Right cardiac atrium (tissue), 5 donors: Measurements from ENCODE around the gene SLC1A5. TPM values are rescaled to one million over a fixed set of nuclear protein-coding genes. Genes with fewer than 3 reads are reported as not detected.
A peak's percentile ranks its signal among the peaks of the same experiment; 100 is the strongest.

Source experiments
- ATAC-seq, 2 donors: fragments of 200-7000 bp; cut with Tn5 transposase; one replicate each; pipeline versions ENCODE4 v1.8.0 to v1.9.1; 2020; ENCODE audit warnings: moderate library complexity in 2 of 2, mild to moderate bottlenecking in 1 of 2
- DNase-seq, 3 donors: peaks; one replicate each; pipeline ENCODE4 v3.0.0-alpha.2; 2020
- H3K27ac ChIP-seq: one replicate; pipeline ENCODE4 v1.5.1; 2013; ENCODE audit warnings: mild to moderate bottlenecking, low read length, control low read depth, moderate library complexity
- H3K27me3 ChIP-seq: one replicate; pipeline ENCODE4 v1.6.1; 2013; ENCODE audit not compliant: control insufficient read depth, insufficient read depth
- H3K4me1 ChIP-seq: one replicate; pipeline ENCODE4 v1.6.1; 2013; ENCODE audit warnings: low read length; ENCODE audit not compliant: control insufficient read depth, insufficient read depth
- H3K4me3 ChIP-seq: one replicate; pipeline ENCODE4 v1.5.1; 2013; ENCODE audit warnings: low read length, control low read depth
- H3K9me3 ChIP-seq: one replicate; pipeline ENCODE4 v1.6.1; 2013; ENCODE audit warnings: low read length; ENCODE audit not compliant: control insufficient read depth
- WGBS: extraction: QIAGEN DNeasy Blood & Tissue Kit; methylation state at CpG from one replicate; pipeline ENCODE4 v1.1.7; 2013; 5-methylcytosine and 5-hydroxymethylcytosine counted together
- intact Hi-C, 4 donors: fragments of 100-400 bp; cut with DNase I; formaldehyde crosslinking; loops; one replicate each; pipeline versions ENCODE4 v1.11.0 to v1.14.0; 2022 to 2023
- polyA plus RNA-seq: library from polyadenylated mRNA; stranded (reverse); fragments of 200-250 nt; gene quantifications from one replicate; pipeline ENCODE4 v1.2.3, GENCODE V29; 2013
- total RNA-seq, 4 donors: library from RNA; stranded (reverse); fragmentation: NEBNext Ultra II Directional; extraction: Animal tissue kit (Norgen Biotek cat#: 25700); gene quantifications; one replicate each; pipeline ENCODE4 v1.2.1, GENCODE V29; 2021
- donor health status: healthy with polysubstance abuse.
- donor health status: DM: no; HTN: yes; CAD: no.
- donor health status: DM: no; HTN: no; CAD: no.
- donor health status: DM: no; HTN: yes; CAD: no; lungs with severe emphysema.
- donor health status: DM: yes; HTN: yes; CAD: no.

The SLC1A5 gene
- total and polyA plus RNA-seq, 5 donors: 15.9 to 45.6 (median 21.9) TPM

DNA sequence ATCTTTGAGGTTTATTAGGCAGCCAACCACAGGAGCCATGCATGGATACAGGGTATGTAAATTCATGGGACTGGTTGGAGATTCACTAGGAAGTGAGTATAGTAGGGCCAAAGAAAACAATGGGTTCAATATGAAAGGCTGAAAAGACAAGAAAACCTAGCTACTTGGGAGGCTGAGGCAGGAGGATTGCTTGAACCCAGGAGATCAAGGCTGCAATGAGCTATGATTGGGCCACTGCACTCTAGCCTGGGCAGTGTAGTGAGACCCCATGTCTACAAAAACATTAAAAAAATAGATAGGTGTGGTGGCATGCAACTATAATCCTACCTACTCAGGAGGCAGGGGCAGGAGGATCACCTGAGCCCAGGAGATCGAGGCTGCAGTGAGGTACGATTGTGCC, 10.3 kb upstream of the SLC1A5 start:
- DNase-seq (no peak), ATAC-seq (no peak)
- Histone ChIP-seq H3K27me3 (no peaks in the 10 kb centered on the region), H3K9me3 (no peaks in the 10 kb centered on the region), H3K4me1 (no peaks in the 10 kb centered on the region), H3K27ac (no peak overlapping the region), H3K4me3 (no peak overlapping the region)
- intact Hi-C loops: no loop called here
- WGBS: 98% methylated on average over 2 of the region's 2 CpGs

DNA sequence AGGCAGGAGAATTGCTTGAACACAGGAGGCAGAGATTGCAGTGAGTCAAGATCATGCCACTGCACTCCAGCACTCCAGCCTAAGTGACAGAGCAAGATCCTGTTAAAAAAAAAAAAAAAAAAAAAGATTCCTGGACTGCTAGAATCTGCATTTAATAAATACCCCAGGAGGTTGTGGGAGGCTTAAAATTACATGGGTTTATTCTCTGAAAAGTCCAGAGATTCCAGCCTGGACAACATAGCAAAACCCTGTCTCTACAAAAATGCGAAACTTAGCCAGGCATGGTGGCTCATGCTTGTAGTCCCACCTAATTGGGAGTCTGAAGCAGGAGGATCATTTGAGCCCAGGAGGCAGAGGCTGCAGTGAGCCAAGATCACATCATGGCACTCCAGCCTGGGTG, 9.5 kb upstream of the SLC1A5 start:
- no peaks in the 10 kb centered on the region for H3K4me1 ChIP-seq
- no peak overlapping the region for H3K4me3 ChIP-seq
- ATAC-seq (no peak), DNase-seq (no peak)
- intact Hi-C loops: no loop called here
- H3K9me3 ChIP-seq: no peaks in the 10 kb centered on the region
- H3K27ac ChIP-seq: no peak overlapping the region
- H3K27me3 ChIP-seq: no peaks in the 10 kb centered on the region
- 100% methylated on average over 1 of the region's 1 CpG for WGBS

DNA sequence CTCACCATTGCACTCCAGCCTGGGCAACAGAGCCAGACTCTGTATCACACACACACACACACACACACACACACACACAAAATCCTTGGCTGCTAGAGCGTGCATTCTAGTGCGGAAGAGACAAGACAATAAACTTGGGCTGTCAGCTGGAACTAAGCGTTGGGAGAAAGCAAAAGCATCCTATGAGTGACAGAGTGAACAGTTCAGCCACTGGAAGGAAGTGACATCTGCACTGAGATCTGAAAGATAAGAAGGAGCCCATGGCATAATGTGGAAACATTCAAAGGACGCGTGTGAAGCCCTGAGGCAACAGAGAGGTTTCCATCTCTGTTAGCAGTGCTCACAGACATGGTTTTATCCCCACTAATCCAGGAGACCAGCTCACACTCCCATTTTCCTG, 3.5 kb upstream of the SLC1A5 start:
- Histone ChIP-seq H3K4me3 (no peak overlapping the region), H3K9me3 (no peaks in the 10 kb centered on the region), H3K27ac (no peak overlapping the region), H3K27me3 (no peaks in the 10 kb centered on the region), H3K4me1 (no peaks in the 10 kb centered on the region)
- intact Hi-C loops: no loop called here
- WGBS: 48% methylated on average over 5 of the region's 5 CpGs
- ATAC-seq: no peak
- DNase-seq: no peak

DNA sequence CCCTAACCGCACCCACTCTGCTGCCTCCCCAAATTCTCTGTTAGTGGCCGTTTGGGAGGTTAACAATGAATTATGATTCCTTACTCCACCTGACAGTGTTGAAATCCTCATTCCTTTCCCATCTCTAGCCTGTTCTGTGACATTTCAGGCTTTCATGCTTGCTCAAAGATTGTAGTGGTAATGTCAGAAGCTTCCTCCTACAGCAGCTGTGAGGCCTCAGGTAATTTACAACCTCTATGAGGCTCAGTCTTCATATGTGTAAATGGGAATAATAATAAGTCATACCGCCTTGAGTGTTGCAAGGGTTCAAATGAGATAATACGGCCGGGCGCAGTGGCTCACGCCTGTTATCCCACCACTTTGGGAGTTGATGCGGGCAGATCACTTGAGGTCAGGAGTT, 977 bp upstream of the SLC1A5 start:
- ATAC-seq (no peak), DNase-seq (no peak)
- H3K27ac ChIP-seq: no peak overlapping the region
- intact Hi-C loops: no loop called here
- H3K27me3 ChIP-seq: no peaks in the 10 kb centered on the region
- 92% methylated on average over 8 of the region's 8 CpGs for WGBS
- H3K4me3 ChIP-seq: no peak overlapping the region
- no peaks in the 10 kb centered on the region for H3K9me3 ChIP-seq
- peaks cover 15% of the 10 kb centered on the region for H3K4me1 ChIP-seq

DNA sequence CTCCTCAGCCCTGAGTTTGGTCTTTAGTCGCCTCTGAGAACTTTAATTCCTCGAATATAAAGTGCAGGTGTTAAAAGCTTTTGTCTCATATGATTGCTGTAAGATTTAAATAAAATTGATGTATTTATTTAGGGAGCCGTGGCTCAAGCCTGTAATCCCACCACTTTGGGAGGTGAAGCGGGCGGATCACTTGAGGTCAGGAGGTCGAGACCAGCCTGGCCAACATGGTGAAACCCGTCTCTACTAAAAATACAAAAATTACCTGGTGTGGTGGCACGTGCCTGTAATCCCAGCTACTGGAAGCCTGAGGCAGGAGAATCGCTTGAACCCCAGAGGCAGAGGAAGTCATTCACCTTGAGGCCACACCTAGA, 559 bp upstream of the SLC1A5 start:
- ATAC-seq: no peak
- WGBS: 66% methylated on average over 9 of the region's 9 CpGs
- intact Hi-C loops: no loop called here

DNA sequence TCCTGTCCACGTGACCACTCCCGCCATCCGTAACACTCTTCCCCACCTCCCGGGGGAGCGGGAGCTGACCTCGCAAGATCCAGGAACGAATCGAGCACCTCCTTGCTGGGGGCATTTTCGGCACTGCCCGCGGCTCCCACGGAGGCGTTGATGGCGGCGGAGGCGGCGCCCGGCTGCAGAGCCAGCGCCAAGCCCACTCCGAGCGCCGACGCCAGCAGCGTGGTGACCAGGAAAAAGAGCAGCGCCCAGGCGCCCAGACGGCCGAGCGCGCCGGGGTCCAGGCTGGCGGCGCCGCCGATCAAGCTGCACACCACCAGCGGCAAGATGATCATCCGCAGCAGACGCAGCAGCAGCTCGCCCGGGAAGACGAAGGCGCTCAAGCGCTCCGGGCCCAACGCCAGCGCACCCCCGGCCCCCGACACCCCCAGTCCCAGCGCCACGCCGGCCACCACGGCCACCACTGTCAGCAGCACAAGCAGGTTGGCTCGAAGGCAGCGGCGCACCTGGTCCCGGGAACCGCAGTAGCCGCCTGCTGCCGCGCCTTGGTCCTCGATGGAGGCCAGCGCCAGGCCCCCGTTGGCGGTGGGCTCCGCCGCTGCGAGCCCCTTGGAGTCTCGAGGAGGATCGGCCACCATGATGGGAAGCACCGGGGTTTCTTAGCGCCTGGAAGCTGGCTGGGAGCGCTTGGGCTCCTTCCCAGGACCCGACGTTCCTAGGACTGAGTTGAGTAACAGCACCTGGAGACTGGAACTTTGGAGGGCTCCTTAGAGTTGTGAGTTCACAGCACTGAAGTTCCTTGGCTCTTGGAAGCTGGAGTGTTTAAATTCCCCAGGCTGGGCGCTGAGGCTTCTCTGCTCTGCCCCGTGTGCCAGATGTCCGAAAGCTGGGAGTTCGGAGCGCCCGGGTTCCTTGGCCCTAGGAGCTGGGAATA, 798 bp downstream of the SLC1A5 start:
- peak; percentile 81 to 88 (median 85) for DNase-seq
- peak overlapping the region; percentile 54 for H3K4me3 ChIP-seq
- no peaks in the 10 kb centered on the region for H3K27me3 ChIP-seq
- WGBS: under 1% methylated on average over 80 of the region's 80 CpGs
- peaks cover 19% of the 10 kb centered on the region for H3K4me1 ChIP-seq
- peak; percentile 57 to 66 for ATAC-seq
- intact Hi-C loops: no loop called here
- no peaks in the 10 kb centered on the region for H3K9me3 ChIP-seq
- peak overlapping the region; percentile 93 for H3K27ac ChIP-seq

More for the DNA sequence above, 559 bp upstream of the SLC1A5 start:
- no peak overlapping the region for H3K27ac ChIP-seq
- no peaks in the 10 kb centered on the region for H3K9me3 ChIP-seq
- H3K27me3 ChIP-seq: no peaks in the 10 kb centered on the region
- DNase-seq: no peak
- no peak overlapping the region for H3K4me3 ChIP-seq
- H3K4me1 ChIP-seq: peaks cover 19% of the 10 kb centered on the region

DNA sequence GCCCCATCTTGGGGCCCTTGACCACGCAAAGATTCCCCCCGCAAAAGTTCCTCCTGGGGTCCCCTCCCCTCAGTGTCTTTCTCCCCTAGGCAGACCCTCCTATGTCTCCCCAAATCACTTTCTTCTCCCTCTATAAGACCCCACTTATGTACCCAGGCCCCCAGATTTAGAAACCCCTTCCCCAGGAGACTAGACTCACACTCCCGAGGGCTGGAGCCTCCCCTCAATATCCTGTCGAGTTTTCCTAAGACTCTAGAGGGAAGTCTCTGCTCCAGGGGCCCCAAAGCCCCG, 1.4 kb downstream of the SLC1A5 start:
- Histone ChIP-seq H3K27me3 (no peaks in the 10 kb centered on the region), H3K4me3 (peak overlapping the region; percentile 54), H3K27ac (peak overlapping the region; percentile 93), H3K9me3 (no peaks in the 10 kb centered on the region), H3K4me1 (peaks cover 19% of the 10 kb centered on the region)
- DNase-seq (no peak), ATAC-seq (no peak)
- intact Hi-C loops: no loop called here
- 13% methylated on average over 5 of the region's 5 CpGs for WGBS

DNA sequence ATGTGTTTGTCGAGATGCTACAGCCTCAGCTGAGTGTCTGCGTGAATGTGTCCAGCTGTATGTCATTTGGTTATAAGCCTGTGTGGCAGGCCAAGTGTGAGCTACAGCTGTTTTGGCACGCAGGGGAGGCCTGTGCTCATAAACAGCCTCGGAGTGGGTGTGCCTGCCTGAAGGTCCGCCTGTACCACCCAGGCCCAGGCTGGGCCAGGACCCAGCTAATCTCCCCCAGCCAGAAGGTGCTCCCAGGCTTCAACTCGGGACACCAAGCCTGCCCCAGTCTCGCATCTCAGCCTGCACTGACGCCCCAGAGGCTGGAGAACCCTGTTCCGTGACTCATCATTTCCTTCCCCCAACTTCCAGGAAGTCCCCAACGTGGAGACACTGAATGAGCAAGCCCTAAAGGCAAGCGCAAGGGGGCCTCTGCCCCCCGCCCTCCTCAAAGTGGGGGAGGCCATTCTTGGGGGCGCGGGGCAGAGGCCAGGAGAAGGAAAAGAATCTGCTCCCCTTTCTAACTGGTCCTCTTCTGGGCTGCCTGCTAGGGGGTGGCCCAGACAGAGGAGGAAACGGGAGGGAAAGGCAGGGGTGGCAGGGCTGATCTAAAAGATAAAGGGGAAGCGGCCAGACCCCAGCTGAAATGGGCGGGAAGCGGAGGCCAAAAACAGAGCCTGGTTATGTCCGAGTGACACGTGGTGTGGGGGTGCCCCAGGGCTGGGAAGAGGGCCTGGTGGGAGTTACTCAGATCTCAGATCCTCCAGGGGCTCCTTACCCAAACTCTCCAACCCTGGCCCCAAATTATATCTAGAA, 2.0 kb downstream of the SLC1A5 start:
- ATAC-seq (peak; percentile 60 to 77), DNase-seq (peak; percentile 84 to 91 (median 87))
- H3K27ac ChIP-seq: peak overlapping the region; percentile 93
- H3K4me3 ChIP-seq: peak overlapping the region; percentile 54
- WGBS: 12% methylated on average over 20 of the region's 20 CpGs
- H3K9me3 ChIP-seq: no peaks in the 10 kb centered on the region
- intact Hi-C loops: no loop called here
- peaks cover 19% of the 10 kb centered on the region for H3K4me1 ChIP-seq
- H3K27me3 ChIP-seq: no peaks in the 10 kb centered on the region

DNA sequence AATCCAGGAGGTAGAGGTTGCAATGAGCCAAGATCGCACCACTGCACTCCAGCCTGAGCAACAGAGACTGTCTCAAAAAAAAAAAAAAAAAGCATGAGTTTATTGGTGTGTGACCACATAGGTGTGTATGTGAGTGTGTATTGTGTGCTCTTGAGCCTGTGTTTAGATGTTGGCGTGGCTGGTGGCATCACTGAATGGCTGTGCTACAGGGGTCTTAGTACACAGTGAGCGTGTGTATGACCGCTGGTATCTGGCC, 2.5 kb downstream of the SLC1A5 start:
- ATAC-seq: no peak
- intact Hi-C loops: no loop called here
- no peak for DNase-seq
- H3K9me3 ChIP-seq: no peaks in the 10 kb centered on the region
- H3K27ac ChIP-seq: peak overlapping the region; percentile 93
- WGBS: 52% methylated on average over 4 of the region's 4 CpGs
- no peaks in the 10 kb centered on the region for H3K27me3 ChIP-seq
- peaks cover 19% of the 10 kb centered on the region for H3K4me1 ChIP-seq
- peak overlapping the region; percentile 54 for H3K4me3 ChIP-seq

DNA sequence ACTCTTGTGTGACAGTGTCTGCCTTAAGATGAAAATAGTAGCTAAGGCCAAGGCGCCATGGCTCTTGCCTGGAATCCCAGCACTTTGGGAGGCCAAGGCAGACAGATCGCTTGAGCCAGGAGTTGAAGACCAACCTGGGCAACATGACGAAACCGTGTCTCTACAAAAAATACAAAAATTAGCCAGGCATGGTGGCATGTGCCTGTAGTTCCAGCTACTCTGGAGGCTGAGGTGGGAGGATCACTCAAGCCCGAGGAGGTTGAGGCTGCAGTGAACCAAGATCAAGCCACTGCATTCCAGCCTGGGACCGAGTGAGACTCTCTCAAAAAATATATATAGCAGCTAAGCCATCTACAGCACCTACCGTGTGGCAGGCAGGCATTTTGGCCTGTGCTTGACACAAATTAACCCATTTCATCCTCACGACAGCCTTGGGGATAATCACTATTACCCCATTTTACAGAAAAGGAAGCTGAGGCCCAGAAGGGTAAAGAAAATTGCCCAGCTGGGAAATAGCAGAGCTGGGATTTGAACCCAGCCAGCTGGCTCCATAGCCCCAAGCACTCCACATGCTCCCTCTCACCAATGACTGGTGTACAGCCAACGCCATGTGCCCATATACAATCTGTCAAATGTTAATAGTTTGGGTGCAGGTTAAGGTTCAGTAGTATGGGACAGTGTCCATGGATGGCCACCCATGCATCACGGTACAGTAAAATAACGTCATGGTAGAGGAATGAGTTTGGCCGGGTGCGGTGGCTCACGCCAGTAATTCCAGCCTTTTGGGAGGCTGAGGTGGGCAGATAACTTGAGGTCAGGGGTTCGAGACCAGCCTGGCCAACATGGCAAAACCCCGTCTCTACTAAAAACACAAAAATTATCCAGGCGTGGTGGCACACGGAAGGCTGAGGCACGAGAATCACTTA, 3.1 kb downstream of the SLC1A5 start:
- no peak overlapping the region for H3K4me3 ChIP-seq
- H3K27ac ChIP-seq: peak overlapping the region; percentile 0
- no peaks in the 10 kb centered on the region for H3K27me3 ChIP-seq
- 71% methylated on average over 19 of the region's 19 CpGs for WGBS
- intact Hi-C loops: no loop called here
- H3K9me3 ChIP-seq: no peaks in the 10 kb centered on the region
- H3K4me1 ChIP-seq: peaks cover 19% of the 10 kb centered on the region
- DNase-seq (no peak), ATAC-seq (no peak)
